Measurements from ENCODE around the gene CFAP68. TPM values are rescaled to one million over a fixed set of nuclear protein-coding genes. Genes with fewer than 3 reads are reported as not detected.

The CFAP68 gene
- total RNA-seq, 2 donors from 2014 or later, result 11.6 to 12.7 TPM

- H3K4me3 ChIP-seq (ENCODE audit: low read length), result no peak overlapping the region
- H3K9ac ChIP-seq (ENCODE audit: extremely low read depth, low read length, poor library complexity, severe bottlenecking), result no peak overlapping the region
- Mint-ChIP-seq H3K27me3 (ENCODE audit: insufficient read depth) (no peaks in the 10 kb centered on the region), H3K36me3 (ENCODE audit: low read depth) (no peaks in the 10 kb centered on the region), H3K4me1 (peaks cover 18% of the 10 kb centered on the region), H3K4me3 (no peak overlapping the region), H3K27ac (no peak overlapping the region), H3K9me3 (peaks cover 3% of the 10 kb centered on the region)
- peaks cover 9% of the 10 kb centered on the region for H3K4me1 ChIP-seq (ENCODE audit: control insufficient read depth, insufficient read depth, low read length)
- no peak for DNase-seq
- no peaks in the 10 kb centered on the region for H3K36me3 ChIP-seq (ENCODE audit: control insufficient read depth, insufficient read depth, low read length)
- 71 to 97% methylated on average over 1 to 2 of the region's 2 CpGs for WGBS, 2 experiments (ENCODE audit: insufficient coverage in 1 of 2, insufficient read length in 1 of 2)
- no peak for TF ChIP-seq CTCF (conservative IDR thresholded peaks at IDR 0.05)
- H3K9me3 ChIP-seq (ENCODE audit: control insufficient read depth, low read length), result no peaks in the 10 kb centered on the region
- H3K27ac ChIP-seq (ENCODE audit: low read depth, low read length), result no peak overlapping the region
- H3K27me3 ChIP-seq (ENCODE audit: control insufficient read depth, insufficient read depth, low read length, poor library complexity, severe bottlenecking), result no peaks in the 10 kb centered on the region
Measured at GRCh38 chr11:111905411-111905810, 26.1 kb downstream of the CFAP68 start.

GRCh38 chr11:111906680-111907079 lies 27.3 kb downstream of the CFAP68 start:
- no CpG with 5 or more reads among the region's 1 CpG for WGBS, 2 experiments (ENCODE audit: insufficient coverage in 1 of 2, insufficient read length in 1 of 2)
- Histone ChIP-seq H3K36me3 (ENCODE audit: control insufficient read depth, insufficient read depth, low read length) (no peaks in the 10 kb centered on the region), H3K27me3 (ENCODE audit: control insufficient read depth, insufficient read depth, low read length, poor library complexity, severe bottlenecking) (no peaks in the 10 kb centered on the region), H3K4me3 (ENCODE audit: low read length) (no peak overlapping the region), H3K4me1 (ENCODE audit: control insufficient read depth, insufficient read depth, low read length) (peaks cover 9% of the 10 kb centered on the region), H3K9ac (ENCODE audit: extremely low read depth, low read length, poor library complexity, severe bottlenecking) (no peak overlapping the region), H3K27ac (ENCODE audit: low read depth, low read length) (no peak overlapping the region), H3K9me3 (ENCODE audit: control insufficient read depth, low read length) (no peaks in the 10 kb centered on the region)
- H3K4me1 Mint-ChIP-seq, result peaks cover 29% of the 10 kb centered on the region
- peaks cover 6% of the 10 kb centered on the region for H3K27me3 Mint-ChIP-seq (ENCODE audit: insufficient read depth)
- no peak overlapping the region for H3K27ac Mint-ChIP-seq
- no peak overlapping the region for H3K4me3 Mint-ChIP-seq
- no peaks in the 10 kb centered on the region for H3K36me3 Mint-ChIP-seq (ENCODE audit: low read depth)
- DNase-seq, result no peak
- no peak for TF ChIP-seq CTCF (conservative IDR thresholded peaks at IDR 0.05)
- H3K9me3 Mint-ChIP-seq, result peaks cover 3% of the 10 kb centered on the region

- Mint-ChIP-seq H3K27me3 (ENCODE audit: insufficient read depth) (peaks cover 11% of the 10 kb centered on the region), H3K4me1 (peaks cover 35% of the 10 kb centered on the region), H3K4me3 (no peak overlapping the region), H3K36me3 (ENCODE audit: low read depth) (no peaks in the 10 kb centered on the region), H3K27ac (no peak overlapping the region), H3K9me3 (peaks cover 3% of the 10 kb centered on the region)
- Histone ChIP-seq H3K4me1 (ENCODE audit: control insufficient read depth, insufficient read depth, low read length) (peaks cover 9% of the 10 kb centered on the region), H3K9me3 (ENCODE audit: control insufficient read depth, low read length) (no peaks in the 10 kb centered on the region), H3K9ac (ENCODE audit: extremely low read depth, low read length, poor library complexity, severe bottlenecking) (no peak overlapping the region), H3K36me3 (ENCODE audit: control insufficient read depth, insufficient read depth, low read length) (no peaks in the 10 kb centered on the region), H3K4me3 (ENCODE audit: low read length) (no peak overlapping the region), H3K27me3 (ENCODE audit: control insufficient read depth, insufficient read depth, low read length, poor library complexity, severe bottlenecking) (no peaks in the 10 kb centered on the region), H3K27ac (ENCODE audit: low read depth, low read length) (no peak overlapping the region)
- 94 to 97% methylated on average over 5 of the region's 5 CpGs for WGBS, 2 experiments (ENCODE audit: insufficient coverage in 1 of 2, insufficient read length in 1 of 2)
- TF ChIP-seq CTCF (conservative IDR thresholded peaks at IDR 0.05), result no peak
- DNase-seq, result no peak
Measured at GRCh38 chr11:111908639-111909305, 29.4 kb downstream of the CFAP68 start.

All from endodermal cell (in vitro differentiated cells).